Cortex of kidney (tissue), 1 donor: ENCODE measurements around the gene FCER2.

Experiments
- DNase-seq: peaks from one replicate; lab custom pipeline; 2025; lab: John Stamatoyannopoulos, UW

The FCER2 gene

DNA sequence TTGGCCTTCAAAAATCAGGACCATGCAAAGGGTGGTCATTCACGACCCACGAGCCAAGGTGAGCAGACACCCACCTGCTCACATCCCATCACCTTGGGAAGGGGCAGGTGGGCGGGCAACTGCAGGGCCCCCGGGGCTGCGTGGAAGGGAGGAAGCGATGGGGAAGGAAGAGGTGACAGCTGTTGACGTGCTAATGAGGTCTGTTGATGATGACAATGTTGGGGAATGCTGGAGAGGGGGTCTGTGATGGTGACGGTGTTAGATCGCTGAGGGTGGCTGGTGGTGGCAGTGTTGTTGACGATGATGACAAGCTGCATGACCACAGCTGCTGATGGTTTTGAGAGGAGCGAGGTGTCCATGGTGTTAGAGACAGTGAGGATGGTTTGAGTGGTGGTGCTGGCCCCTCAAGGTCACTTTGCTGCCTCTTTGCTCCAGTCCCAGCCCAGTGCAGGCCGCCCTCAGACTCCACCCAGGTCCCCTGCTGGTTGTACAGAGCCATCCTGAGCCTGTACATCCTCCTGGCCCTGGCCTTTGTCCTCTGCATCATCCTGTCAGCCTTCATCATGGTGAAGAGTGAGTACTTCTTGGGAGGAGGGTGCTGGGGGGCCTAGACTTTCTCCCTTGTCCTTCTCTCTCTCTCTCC is 24.1 kb downstream of the FCER2 start:
- no peak for DNase-seq

GRCh38 chr19:7676854-7677253 is 25.1 kb downstream of the FCER2 start, which contains the start of gene MCEMP1:
MCEMP1 (plus strand) TSS chr19:7677090; CDS start chr19:7677121, 31 bp downstream.
- DNase-seq, result no peak

- no peak for DNase-seq
Observed at GRCh38 chr19:7676376-7676775, 25.6 kb downstream of the FCER2 start.

- no peak for DNase-seq
Observed at GRCh38 chr19:7674010-7675005, 27.6 kb downstream of the FCER2 start.

DNA sequence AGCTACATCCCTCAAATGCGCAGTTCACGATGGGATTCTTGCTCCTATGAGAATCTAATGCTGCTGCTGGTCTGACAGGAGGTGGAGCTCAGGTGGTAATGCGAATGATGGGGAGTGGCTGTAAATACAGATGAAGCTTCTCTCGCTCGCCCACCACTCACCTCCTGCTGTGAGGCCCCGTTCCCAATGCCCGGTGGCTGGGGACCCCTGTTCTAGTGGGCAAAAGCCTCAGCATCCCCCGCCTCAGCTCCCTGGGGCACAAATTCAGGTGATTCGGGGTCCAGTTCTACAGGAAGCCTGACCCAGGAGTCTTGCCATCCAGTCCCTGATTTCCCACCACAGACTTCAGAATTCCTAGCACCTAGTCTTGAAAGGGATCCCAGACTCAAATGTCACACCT is 29.4 kb downstream of the FCER2 start:
- DNase-seq, result no peak

DNA sequence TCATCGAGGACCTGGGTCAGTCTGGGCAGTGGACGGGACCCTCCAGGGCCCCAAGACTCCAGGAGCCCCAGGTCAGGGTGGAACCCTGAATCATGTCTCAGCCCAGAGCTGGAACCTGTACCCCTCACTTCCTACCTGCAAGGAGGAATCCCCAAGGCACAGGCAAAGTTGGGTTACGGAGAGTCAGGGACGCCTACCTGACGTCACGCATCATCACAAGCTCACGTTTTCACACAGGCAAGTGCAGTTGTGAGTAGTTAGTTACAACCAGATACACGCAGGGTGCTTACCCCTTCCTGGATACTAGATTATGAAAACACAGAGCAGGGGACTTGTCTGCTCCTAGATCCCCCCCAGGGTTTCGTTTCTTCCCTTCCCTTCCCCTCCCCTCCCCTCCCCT is 31.1 kb downstream of the FCER2 start:
- DNase-seq, result no peak

- no peak for DNase-seq
Observed at GRCh38 chr19:7670150-7670783, 31.7 kb downstream of the FCER2 start.

- no peak for DNase-seq
Observed at GRCh38 chr19:7669641-7670040, 32.3 kb downstream of the FCER2 start.

- DNase-seq, result no peak
Observed at GRCh38 chr19:7668842-7669241, 33.1 kb downstream of the FCER2 start, which contains the start of gene RETN. RETN (plus strand) TSS chr19:7669049; CDS start chr19:7669327, 278 bp downstream.

DNA sequence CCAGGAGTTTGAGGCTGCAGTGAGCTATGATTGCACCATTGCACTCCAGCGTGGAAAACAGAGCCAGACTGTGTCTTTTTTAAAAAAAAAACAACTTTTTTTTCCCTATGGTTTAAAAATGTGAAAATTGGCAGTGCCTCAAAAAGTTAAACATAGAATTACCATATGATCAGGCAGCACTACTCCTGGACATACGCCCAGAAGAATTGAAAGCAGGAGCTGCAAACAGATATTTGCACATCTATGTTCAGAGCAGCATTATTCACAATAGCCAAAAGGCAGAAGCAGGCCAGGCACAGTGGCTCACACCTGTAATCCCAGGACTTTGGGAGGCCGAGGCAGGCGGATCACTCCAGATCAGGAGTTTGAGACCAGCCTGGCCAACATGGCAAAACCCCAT is 36.9 kb downstream of the FCER2 start:
- DNase-seq, result no peak

- DNase-seq, result no peak
Observed at GRCh38 chr19:7663706-7664105, 38.2 kb downstream of the FCER2 start.

GRCh38 chr19:7662657-7663056 is 39.3 kb downstream of the FCER2 start:
- no peak for DNase-seq

- DNase-seq, result no peak
Observed at GRCh38 chr19:7661744-7662538, 40.0 kb downstream of the FCER2 start.

- no peak for DNase-seq
Observed at GRCh38 chr19:7658219-7658686, 43.7 kb downstream of the FCER2 start.

DNA sequence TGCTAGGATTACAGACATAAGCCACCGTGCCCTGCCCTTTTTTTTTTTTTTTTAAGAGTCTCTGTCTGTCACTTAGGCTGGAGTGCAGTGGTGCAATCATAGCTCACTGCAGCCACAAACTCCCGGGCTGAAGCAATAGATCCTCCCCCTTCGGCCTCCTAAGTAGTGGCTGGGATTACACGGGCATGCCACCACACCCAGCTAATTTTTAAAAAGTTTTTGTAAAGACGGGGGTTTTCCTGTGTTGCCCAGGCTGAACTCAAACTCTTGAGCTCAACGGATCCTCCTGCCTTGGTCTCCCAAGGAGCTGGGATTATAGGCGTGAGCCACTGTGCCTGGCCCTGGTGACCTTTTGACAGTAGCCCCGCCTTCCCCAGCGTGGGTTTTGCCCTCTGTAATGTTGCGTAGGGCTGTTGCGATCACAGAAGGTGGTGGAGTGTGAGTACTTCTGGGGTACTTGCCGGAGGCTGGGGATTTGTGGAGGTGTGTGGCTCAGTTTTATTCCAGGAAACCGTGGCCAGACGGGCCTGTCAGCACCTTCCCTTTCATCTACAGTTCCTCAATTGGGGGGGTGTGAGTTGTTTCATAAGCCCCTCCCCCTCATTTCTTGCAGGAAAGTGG is 44.7 kb downstream of the FCER2 start:
- no peak for DNase-seq

DNA sequence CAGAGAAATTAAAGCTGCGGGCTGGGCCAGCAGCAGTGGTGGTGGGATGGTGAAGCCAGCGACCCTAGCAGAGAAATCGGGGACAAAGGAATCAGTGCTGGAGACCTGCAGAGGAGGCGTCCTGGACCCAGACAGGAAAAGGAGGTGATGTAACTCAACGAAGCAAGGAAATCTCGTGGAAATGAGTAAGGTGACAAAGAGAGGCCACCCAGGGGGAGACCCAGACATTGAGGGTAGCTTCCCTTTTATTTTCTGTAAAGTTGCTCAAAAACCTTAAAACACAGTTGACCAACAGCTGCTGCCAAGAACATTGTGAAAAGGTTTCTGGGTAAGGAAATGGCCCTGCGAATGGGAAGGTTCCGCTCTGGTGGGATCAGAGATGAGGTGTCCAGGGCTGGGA is 46.4 kb downstream of the FCER2 start:
- DNase-seq, result no peak

DNA sequence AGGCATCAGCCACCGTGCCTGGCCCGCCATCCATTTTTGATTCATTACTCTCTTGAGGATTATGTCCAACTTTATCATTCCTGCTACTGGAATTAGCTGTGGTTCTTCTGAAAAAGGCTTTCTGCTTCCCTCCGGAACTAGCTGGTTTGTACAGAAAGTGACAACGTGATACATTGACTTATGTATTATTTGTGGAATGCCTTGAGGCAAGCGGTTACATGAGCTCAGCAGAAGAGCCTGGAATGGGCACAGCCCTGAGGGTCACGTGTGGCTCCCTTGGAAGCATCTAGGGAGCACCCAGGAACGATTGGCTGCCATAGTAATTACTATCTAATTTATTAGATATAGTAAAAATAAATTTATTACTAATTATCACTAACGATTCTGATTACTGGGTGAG is 47.5 kb downstream of the FCER2 start:
- DNase-seq, result no peak

GRCh38 chr19:7652061-7652641 is 49.8 kb downstream of the FCER2 start:
- no peak for DNase-seq

- no peak for DNase-seq
Observed at GRCh38 chr19:7650148-7650547, 51.8 kb downstream of the FCER2 start.

DNA sequence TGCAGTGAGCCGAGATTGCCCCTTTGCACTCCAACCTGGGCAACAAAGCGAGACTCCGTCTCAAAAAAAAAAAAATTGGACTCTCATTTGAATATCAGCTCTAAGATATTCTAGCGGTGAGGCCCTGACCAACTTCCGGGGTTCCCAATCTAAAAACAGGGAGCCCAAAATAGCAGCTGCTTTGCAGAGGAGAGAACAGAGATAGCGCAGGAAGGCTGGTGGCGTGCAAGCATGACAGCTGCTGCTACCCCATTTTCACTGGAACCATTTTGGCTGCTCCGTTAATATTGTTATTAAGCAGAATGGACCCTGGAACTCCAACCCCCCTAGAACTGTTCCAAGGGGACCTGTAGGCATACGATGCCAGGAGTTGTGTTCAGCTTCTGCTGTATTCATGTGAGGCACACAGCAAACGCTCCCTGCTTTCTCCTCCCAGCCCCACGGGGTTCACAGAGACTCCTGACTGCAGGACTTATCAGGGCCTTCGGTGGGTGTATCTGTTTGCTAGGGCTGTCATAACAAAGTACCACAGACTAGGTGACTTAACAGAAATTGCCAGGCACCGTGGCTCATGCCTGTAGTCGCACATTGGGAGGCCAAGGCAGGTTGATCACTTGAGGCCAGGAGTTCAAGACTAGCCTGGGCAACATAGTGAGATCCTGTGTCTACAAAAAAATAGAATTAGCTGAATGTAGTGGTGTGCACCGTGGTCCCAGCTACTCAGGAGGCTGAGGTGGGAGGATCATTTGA is 53.5 kb downstream of the FCER2 start:
- no peak for DNase-seq
